ENCODE results near the gene HRC.
"Not testable (repeated sequence)": the region's sequence is repeated elsewhere in the genome, so short reads cannot be mapped to it uniquely, and the experiment has no call there.

Gene HRC, protein sequence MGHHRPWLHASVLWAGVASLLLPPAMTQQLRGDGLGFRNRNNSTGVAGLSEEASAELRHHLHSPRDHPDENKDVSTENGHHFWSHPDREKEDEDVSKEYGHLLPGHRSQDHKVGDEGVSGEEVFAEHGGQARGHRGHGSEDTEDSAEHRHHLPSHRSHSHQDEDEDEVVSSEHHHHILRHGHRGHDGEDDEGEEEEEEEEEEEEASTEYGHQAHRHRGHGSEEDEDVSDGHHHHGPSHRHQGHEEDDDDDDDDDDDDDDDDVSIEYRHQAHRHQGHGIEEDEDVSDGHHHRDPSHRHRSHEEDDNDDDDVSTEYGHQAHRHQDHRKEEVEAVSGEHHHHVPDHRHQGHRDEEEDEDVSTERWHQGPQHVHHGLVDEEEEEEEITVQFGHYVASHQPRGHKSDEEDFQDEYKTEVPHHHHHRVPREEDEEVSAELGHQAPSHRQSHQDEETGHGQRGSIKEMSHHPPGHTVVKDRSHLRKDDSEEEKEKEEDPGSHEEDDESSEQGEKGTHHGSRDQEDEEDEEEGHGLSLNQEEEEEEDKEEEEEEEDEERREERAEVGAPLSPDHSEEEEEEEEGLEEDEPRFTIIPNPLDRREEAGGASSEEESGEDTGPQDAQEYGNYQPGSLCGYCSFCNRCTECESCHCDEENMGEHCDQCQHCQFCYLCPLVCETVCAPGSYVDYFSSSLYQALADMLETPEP

DNA sequence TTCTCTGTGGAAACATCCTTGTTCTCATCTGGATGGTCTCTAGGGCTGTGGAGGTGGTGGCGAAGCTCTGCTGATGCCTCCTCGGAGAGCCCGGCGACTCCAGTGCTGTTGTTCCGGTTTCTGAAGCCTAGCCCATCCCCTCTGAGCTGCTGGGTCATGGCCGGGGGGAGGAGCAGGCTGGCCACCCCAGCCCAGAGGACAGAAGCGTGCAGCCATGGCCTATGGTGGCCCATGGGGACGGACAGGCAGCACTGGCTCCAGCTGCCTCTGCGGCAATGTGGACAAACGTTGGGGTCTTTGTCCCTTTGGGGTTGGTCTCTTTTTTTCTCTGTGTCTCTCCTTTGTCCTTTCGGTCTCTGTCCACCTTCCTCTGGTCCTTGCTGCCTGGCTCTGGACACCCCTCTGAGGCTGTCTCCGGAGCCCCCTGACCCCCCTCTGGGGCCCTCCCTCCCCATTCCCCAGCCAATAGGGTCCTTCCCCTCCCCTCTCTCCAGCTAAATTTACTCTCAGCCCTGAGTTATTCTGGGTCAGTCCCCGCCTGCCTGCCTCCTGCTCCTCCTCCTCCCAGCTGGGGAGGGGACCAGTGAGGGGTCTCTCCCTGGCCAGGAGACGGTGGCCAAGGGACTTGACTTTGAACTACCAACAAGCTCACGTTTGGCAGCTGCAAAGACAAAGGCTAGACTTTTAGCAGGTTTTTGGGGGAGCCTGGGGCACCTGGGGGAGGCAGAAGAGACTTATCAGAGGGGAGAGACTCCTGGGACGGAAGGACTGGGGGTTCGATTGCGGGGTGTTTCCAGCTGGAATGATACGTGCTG lies at the start of gene HRC:
Gene HRC, minus strand, starts transcription at position 392 of the 815 bp plus-strand sequence. Its CDS starts 159 bp downstream, at position 233.
- DNase-seq (ENCODE audit: low read depth), result no peak

DNA sequence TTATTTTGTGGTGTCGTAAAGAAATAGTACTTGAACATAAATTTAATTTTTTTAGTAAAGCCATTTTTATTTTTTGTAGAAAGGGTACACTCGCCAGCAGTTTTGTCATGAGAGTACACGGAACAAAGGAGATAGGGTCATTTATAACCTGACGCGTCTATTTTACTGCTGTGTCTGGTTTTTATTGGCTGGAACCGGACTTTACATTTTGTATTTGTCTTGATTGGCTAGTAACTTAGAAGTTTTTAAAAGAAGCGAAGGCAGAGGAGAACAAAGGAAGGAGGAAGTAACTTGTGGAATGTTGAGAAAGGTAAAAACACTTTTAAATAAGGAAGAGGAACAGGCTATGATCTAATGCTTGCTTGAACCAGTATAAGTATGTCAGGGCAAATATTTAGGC lies 45.8 kb upstream of the HRC start:
- no peak for DNase-seq (ENCODE audit: low read depth)

DNA sequence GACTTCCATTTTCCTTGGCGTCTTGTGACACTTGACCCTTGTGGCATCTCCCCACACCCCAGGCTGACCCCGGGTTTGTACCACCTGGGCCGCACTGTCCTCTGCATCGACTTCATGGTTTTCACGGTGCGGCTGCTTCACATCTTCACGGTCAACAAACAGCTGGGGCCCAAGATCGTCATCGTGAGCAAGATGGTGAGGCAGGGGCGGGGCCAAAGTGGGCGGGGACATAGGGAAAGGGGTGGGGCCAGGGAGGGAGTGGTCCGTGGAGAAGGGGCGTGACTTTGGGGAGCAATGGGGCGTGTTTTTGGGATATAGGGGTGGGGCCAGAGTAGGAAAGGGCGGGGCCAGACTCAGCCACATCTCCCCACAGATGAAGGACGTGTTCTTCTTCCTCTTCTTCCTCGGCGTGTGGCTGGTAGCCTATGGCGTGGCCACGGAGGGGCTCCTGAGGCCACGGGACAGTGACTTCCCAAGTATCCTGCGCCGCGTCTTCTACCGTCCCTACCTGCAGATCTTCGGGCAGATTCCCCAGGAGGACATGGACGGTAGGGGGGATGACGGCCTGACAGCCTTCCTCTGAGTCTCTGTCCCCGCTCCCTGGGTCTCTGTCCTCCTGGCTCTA lies 45.2 kb upstream of the HRC start:
- DNase-seq (ENCODE audit: low read depth), result no peak

DNA sequence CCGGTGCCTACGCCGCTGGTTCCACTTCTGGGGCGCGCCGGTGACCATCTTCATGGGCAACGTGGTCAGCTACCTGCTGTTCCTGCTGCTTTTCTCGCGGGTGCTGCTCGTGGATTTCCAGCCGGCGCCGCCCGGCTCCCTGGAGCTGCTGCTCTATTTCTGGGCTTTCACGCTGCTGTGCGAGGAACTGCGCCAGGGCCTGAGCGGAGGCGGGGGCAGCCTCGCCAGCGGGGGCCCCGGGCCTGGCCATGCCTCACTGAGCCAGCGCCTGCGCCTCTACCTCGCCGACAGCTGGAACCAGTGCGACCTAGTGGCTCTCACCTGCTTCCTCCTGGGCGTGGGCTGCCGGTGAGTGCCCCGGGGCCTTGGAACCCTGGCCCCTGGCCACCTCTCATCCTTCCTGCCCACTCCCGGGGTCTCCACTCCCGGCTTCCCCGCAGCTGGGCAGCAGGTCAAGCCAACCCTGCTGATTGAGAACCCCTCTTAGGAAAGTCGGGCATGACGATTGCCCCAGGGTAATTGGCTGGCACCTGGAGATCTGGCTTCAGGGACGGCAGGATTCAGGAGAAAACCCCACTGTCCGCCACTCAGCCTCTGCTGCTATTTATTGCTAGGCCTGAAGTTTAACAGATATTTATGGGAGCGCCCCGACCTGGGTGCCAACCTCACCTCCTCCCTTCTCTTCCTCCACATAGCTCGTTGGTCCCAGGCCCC lies 41.5 kb upstream of the HRC start:
- no peak for DNase-seq (ENCODE audit: low read depth)

DNA sequence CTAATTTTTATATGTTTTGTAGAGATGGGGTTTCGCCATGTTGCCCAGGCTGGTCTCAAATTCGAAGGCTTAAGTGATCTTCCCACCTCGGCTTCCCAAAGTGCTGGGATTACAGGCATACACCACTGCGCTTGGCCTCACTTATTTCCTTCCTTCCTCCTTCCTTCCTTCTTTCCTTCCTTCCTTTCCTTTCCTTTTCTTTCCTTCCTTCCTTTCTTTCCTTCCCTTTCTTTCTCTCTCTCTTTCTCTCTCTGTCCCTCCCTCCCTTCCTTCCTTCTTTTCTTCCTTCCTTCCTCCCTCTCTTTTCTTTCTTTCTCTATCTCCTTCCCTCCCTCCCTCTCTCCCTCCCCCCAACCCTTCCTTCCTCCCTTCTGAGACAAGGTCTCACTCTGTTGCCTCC lies 39.2 kb upstream of the HRC start:
- DNase-seq (ENCODE audit: low read depth), result no peak

DNA sequence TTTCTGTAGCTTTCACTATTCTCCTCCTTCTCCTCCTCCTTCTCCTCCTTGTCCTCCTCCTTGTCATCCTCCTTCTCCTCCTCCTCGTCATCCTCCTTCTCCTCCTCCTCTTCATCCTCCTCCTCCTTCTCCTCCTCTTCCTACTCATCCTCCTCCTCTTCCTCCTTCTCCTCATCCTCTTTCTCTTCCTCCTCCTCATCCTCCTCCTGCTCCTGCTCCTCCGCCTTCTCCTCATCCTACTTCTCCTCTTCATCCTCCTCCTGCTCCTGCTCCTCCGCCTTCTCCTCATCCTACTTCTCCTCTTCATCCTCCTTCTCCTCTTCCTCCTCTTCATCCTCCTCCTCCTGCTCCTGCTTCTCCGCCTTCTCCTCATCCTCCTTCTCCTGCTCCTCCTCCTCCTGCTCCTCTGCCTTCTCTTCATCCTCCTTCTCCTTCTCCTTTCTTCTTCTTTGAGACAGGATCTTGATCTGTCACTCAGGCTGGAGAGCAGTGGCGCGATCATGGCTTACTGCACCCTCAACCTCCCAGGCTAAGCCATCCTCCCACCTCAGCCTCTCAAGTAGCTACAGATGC lies 38.7 kb upstream of the HRC start:
- DNase-seq (ENCODE audit: low read depth), result no peak

DNA sequence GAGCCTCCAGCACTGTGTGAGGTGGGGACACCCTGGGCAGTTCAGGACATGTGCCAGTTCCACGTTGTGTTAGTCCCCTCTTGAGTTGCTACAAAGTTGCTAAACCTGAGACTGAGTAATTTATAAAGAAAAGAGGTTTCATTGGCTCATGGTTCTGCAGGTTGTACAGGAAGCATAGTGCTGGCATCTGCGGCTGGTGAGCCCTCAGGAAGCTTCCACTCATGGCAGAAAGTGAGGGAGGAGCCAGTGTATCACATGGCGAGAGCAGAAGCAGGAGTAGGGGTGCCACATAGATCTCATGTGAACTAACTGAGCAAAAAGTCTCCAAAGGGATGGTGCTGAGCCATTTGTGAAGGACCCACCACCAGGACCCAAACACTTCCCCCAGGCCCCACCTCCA lies 35.6 kb upstream of the HRC start:
- no peak for DNase-seq (ENCODE audit: low read depth)

DNA sequence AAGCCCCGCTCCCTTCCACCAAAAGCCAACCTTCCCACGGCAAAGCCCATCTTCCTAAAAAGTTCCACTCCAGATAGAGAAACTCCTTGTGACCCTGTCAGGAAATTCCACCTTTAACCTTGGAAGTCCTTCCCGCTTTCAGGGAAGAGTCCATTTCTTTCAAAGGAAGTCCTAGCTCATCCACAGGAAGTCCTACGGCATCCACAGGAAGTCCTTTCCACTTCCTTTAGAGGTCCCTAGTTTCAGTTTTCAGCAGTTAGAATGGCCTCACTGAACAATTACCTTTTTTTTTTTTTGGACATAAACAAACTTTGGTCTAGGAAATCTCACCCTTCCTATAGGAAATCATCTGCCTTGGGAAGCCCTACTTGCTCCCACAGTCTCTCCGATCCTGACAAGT lies 34.1 kb upstream of the HRC start:
- no peak for DNase-seq (ENCODE audit: low read depth)

DNA sequence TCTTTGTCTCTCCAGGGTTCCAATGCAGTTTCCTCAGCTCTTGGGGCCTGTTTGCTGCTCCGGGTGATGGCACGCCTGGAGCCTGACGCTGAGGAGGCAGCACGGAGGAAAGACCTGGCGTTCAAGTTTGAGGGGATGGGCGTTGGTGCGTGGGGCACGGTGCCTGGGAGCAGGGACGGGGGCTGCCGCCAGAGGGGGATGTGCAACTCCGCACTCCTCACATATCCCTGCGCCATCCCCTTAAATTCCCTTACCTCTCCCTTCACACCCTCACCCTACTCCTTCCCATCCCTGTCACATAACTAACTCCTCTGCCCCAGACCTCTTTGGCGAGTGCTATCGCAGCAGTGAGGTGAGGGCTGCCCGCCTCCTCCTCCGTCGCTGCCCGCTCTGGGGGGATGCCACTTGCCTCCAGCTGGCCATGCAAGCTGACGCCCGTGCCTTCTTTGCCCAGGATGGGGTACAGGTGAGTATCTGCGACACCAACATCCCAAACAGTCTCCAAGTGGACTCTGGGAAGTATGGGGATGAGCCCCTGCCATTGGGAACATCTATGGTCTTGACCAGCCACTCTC lies 33.5 kb upstream of the HRC start:
- DNase-seq (ENCODE audit: low read depth), result no peak

DNA sequence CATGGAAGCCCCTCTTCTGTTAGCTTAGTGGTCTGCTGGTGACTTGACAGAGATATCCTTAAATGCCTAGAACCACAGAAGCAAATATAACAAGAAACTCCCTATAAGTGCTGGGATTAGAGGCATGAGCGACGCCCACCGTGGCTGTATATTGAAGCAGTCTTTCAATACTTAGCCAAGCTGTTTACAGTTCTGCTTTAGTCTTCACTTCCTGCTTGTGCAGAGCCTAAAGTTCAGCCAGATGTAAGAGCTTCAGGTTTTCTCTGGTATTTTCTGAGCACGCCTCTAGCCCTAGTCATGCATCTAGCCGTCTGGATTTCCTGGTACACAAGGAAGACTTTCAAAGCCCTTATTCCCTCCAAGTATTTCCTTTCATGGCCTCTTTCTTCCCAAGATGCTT lies 30.9 kb upstream of the HRC start:
- DNase-seq (ENCODE audit: low read depth), result no peak

DNA sequence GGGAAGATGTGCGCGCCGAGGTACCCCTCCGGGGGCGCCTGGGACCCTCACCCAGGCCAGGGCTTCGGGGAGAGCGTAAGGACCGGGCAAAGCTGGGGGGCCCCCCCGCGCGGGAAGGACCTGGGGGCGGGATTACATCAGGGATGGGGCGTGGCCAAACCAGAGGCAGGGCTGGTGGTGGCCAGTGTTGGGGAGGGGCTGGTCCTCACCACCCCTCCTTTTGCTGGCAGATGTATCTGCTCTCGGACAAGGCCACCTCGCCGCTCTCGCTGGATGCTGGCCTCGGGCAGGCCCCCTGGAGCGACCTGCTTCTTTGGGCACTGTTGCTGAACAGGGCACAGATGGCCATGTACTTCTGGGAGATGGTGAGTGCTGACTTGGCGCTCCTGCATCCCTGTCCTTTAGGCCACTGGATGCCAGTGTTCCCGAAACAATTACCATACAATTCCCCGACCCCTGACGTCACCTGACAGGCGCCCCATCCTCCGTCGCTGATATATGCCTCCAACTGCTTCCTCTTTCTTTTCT lies 27.7 kb upstream of the HRC start:
- no peak for DNase-seq (ENCODE audit: low read depth)

DNA sequence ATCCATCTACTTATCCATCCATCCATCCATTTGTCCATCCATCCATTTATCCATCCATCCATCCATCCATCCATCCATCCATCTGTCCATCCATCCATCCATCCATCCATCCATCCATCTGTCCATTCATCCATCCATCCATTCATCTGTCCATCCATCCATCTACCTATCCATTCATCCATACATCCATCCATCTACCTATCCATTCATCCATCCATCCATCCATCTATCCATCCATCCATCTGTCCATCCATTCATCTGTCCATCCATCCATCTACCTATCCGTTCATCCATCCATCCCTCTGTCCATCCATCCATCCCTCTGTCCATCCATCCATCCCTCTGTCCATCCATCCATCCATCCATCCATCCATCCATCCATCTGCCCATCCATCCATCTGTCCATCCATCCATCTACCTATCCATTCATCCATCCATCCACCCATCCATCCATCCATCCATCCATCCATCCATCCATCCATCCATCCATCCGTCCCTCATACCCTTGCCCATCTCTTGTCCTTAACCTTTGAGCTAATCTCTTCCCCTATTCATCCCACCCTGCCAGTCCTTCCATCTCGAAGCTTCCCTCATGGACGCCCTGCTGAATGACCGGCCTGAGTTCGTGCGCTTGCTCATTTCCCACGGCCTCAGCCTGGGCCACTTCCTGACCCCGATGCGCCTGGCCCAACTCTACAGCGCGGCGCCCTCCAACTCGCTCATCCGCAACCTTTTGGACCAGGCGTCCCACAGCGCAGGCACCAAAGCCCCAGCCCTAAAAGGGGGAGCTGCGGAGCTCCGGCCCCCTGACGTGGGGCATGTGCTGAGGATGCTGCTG lies 27.0 kb upstream of the HRC start:
- not testable (repeated sequence) for DNase-seq (ENCODE audit: low read depth)

DNA sequence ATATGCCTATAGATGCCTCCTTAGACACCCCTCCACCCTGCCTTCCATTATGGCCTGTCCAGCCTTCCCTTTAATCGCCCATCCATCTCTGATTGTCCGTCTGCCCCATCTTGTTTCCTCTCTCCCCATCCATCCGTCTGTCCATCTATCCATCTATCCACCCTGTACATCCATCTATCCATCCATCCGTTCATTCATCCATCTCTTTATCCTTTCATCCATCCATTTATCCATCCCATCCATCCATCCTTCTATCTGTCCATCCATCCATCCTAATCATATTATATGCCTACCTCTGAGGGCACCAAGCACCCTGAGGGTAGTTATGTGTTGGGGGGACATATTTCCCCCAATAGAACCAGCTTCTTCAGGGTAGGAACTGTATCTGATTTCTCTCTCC lies 25.5 kb upstream of the HRC start:
- no peak for DNase-seq (ENCODE audit: low read depth)

DNA sequence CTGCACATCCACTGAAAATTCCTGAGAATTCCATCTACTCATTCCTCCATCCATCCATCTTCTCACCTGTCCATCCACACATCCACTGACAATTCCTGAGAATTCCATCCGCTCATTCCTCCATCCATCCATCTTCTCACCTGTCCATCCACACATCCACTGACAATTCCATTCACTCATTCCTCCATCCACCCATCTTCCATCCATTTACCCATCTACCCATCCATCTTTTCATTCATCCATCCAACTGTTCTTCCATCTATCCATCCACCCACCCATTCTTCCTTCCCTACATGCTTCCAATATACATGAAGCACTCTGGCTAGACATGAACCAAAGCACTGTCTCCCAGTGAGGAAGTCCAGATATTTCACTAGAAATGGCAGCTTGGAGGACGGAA lies 18.0 kb upstream of the HRC start:
- no peak for DNase-seq (ENCODE audit: low read depth)

DNA sequence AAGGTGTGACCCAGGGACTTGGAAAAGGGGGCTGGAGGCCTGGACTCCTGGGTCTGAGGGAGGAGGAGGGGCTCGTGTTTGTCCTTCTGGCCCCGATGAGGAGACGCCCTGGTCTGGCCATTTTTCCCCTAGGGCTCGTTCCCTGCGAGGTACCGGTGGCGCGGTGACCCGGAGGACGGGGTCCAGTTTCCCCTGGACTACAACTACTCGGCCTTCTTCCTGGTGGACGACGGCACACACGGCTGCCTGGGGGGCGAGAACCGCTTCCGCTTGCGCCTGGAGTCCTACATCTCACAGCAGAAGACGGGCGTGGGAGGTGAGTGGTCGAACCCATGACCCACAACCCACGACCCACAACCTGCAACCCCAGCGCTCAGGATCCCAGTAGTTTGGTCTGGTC lies 13.2 kb upstream of the HRC start:
- DNase-seq (ENCODE audit: low read depth), result no peak

DNA sequence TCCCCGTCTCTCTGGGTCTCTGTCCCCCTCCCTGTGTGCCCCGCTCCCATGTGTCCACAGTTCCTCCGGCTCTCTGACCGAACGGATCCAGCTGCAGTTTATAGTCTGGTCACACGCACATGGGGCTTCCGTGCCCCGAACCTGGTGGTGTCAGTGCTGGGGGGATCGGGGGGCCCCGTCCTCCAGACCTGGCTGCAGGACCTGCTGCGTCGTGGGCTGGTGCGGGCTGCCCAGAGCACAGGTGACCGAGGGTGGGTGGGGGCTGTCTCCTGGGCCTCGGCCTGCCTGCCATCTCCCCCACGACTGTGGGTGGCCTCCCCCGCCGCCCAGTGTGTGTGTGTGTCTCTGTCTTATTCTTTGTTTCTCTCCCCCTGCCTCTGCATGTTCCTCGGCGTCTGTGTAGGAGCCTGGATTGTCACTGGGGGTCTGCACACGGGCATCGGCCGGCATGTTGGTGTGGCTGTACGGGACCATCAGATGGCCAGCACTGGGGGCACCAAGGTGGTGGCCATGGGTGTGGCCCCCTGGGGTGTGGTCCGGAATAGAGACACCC lies 12.7 kb upstream of the HRC start:
- no peak for DNase-seq (ENCODE audit: low read depth)

DNA sequence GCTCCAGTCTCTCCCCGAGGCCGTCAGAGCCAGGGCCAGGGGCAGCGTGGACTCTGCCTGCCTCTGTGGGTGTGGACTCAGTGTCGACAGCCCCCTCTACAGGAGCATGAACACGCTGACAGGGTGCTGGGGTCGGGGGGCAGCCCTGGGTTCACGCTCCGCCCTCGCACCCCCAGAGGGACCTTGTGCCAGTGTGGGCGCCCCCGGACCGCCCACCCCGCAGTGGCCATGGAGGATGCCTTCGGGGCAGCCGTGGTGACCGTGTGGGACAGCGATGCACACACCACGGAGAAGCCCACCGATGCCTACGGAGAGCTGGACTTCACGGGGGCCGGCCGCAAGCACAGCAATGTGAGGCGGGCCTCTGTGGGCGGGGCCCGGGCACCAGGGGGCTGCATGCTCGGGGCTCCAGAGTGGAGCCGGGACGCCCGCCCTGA lies 10.7 kb upstream of the HRC start:
- DNase-seq (ENCODE audit: low read depth), result no peak

DNA sequence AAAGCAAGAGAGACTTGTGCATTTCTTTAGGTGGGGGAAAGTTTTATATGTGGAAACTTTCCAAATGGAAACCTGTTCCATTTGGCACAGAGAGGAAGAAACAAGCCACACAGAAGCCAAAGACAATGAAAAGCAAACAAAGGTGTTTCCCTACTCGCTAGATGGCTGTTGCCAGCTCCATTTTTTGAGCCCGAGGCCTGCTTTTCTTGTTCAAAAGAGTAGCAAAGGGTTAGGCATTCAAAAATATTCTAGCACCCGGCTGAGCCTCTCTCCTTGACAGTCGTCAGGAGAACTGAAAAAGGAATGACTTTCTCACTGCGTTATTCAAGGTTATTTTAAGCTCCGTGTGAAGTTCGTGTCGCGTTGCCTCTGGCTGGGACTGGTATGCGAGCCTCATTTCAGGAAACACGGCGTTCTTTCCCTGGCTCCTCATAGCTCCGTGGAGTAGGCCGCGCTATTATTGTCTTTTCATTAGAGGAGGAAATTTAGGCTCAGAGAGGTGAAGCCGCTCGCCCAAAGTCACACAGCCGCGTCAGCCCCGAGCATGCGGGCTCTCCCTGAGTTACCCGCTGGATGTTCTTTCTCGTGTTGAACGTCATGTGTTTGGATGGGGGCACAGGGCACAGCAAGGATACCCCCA lies 10.0 kb upstream of the HRC start:
- DNase-seq (ENCODE audit: low read depth), result no peak

DNA sequence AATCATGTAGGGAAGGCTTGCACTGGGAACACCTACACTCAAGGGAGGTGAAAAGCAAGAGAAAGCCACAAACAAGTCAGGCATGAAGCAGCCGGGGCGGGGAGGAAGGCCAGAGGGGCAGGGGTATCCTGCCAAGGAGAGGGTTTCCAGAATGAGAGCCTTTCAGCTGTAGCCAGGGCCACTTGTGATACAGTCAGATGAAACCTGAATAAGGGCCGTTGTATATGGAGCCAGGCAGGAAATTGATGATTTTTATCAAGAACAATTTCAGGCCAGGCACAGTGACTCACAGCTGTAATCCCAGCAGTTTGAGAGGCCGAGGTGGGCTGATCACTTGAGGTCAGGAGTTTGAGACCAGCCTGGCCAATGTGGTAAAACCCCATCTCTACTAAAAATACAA lies 6.8 kb upstream of the HRC start:
- no peak for DNase-seq (ENCODE audit: low read depth)
